Lower leg skin (tissue), 4 donors: ENCODE results near the gene EMSY. TPM values are rescaled to one million over a fixed set of nuclear protein-coding genes. Genes with fewer than 3 reads are reported as not detected.

ENCODE experiments used
- DNase-seq, 2 donors: peaks; one replicate each; pipeline ENCODE4 v3.0.0-alpha.2; 2019; ENCODE audit warnings: low spot score in 2 of 2
- H3K4me3 ChIP-seq: fragments of 200-600 bp; sonication (generic); 2 replicates; pipeline ENCODE4 v1.5.1; 2017; ENCODE audit warnings: mild to moderate bottlenecking, low read depth; ENCODE audit not compliant: poor library complexity, severe bottlenecking
- POLR2A ChIP-seq, 2 donors: fragments of 450-650 bp; IDR thresholded peaks; one replicate each; pipeline ENCODE4 v1.6.1; 2016 to 2017; ENCODE audit warnings: antibody characterized with exemption in 2 of 2, mild to moderate bottlenecking in 1 of 2, moderate library complexity in 1 of 2
- WGBS, 2 donors: methylation state at CpG; one replicate each; pipeline ENCODE4 v1.1.5; 2018; 5-methylcytosine and 5-hydroxymethylcytosine counted together
- intact Hi-C: fragments of 100-400 bp; cut with DNase I; formaldehyde crosslinking; loops from one replicate; pipeline ENCODE4 v1.15.0; 2023; ENCODE audit warnings: low total_unique reads
- total RNA-seq, 4 donors: library from RNA; depleted of rRNA; stranded (reverse); fragments of >200 nt; gene quantifications; one replicate each; pipeline ENCODE4 v1.1.0, GENCODE V29; 2016
- TF ChIP-seq, protein P1 (sequence below), 3 donors: fragments of 450-650 bp; IDR thresholded peaks; one replicate each; pipeline ENCODE4 v1.5.1; 2016; ENCODE audit warnings: antibody characterized with exemption in 3 of 3, mild to moderate bottlenecking in 3 of 3, moderate library complexity in 2 of 3

Gene EMSY
- total RNA-seq, 4 donors from 2014 or later = 12.8 to 45.0 (median 14.7) TPM

DNA sequence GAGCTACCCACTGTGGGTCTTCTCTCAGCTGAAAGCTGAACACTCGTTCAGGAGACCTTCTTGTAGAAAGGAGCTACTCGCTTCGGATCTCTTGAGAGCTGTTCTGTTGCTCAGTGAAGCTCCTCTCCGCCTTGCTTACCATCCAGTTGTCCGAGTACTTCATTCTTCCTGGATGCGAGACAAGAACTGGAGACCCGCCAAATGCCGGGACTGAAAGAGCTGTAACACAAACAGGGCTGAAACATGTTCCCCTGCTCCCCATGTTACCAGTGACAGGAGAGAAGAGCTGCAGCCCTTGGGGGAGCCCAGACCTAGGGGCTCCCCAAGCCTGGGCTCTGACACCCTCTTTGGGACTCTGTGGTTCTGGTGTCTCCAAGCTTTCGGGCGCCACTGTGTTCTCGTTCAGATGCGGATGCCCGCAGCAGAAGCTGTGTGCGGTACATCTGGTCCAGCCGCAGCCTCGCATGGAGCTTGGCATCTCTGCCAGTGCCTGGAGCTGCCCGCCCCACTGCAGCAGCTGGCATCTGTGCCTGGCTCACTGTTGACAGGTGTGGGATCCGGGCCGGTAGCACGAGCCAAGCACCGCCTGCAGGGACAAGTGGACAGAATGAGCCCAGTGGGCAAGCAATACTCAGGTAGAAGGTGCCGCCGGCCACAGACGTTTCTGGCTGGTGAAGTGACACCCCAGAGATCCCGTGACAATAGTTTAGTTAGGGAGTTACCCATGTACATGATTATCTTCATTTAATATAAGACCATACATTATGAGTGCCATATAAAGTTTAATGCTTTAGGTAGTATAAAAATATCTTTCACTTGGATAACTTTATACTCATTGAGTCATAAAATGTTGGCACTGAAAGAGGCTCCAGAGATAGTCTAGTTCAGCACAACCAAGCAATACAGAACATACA lies 49.1 kb downstream of the EMSY start:
- H3K4me3 ChIP-seq = no peak overlapping the region
- no peak for DNase-seq
- 92% methylated on average over 24 to 25 of the region's 25 CpGs for WGBS, 2 donors
- intact Hi-C loops = no loop called here
- TF ChIP-seq, protein P1, sequence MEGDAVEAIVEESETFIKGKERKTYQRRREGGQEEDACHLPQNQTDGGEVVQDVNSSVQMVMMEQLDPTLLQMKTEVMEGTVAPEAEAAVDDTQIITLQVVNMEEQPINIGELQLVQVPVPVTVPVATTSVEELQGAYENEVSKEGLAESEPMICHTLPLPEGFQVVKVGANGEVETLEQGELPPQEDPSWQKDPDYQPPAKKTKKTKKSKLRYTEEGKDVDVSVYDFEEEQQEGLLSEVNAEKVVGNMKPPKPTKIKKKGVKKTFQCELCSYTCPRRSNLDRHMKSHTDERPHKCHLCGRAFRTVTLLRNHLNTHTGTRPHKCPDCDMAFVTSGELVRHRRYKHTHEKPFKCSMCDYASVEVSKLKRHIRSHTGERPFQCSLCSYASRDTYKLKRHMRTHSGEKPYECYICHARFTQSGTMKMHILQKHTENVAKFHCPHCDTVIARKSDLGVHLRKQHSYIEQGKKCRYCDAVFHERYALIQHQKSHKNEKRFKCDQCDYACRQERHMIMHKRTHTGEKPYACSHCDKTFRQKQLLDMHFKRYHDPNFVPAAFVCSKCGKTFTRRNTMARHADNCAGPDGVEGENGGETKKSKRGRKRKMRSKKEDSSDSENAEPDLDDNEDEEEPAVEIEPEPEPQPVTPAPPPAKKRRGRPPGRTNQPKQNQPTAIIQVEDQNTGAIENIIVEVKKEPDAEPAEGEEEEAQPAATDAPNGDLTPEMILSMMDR (IDR thresholded peaks at IDR 0.05) = no peak
- no peak for TF ChIP-seq POLR2A (IDR thresholded peaks at IDR 0.05)

DNA sequence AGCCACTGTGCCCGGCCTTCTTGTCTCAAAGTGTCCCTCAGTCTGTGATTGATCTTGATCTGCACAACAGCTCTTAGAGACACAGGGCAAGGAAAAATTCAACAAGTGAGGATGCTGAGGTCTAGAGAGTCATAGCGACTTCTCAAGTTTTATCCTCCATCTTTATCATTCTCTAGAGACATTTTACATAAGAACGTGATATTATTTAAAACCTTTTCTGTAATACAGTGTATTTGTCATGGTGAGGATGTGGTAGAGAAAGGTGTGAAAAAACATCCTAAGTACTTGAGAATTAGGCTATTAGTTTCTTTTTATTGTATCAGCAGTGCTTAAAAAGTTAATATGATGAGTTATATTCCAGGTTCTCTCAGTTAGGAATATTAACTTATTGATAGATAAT lies 50.2 kb downstream of the EMSY start:
- intact Hi-C loops = no loop called here
- no peak for TF ChIP-seq POLR2A (IDR thresholded peaks at IDR 0.05)
- TF ChIP-seq, protein P1 (IDR thresholded peaks at IDR 0.05) = no peak
- 95 to 97% methylated on average over 3 of the region's 3 CpGs for WGBS, 2 donors
- DNase-seq = no peak
- no peak overlapping the region for H3K4me3 ChIP-seq

DNA sequence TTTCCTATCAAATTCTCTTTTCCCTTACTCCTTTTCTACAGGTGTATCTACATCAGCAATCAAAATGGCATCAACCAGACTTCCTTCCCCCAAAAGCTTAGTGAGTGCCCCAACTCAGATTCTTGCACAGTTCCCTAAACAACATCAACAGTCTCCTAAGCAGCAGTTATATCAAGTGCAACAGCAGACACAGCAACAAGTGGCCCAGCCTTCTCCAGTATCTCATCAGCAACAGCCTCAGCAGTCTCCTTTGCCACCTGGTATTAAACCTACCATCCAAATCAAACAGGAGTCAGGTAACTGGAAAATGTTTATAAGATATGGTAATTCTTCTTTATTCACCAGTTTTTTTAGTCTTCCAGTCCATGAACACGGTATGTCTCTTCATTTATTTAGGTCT lies 51.4 kb downstream of the EMSY start:
- 94 to 100% methylated on average over 1 of the region's 1 CpG for WGBS, 2 donors

GRCh38 chr11:76501526-76502202 lies 56.8 kb downstream of the EMSY start:
- TF ChIP-seq, protein P1 (IDR thresholded peaks at IDR 0.05) = no peak
- TF ChIP-seq POLR2A (IDR thresholded peaks at IDR 0.05) = no peak
- no peak overlapping the region for H3K4me3 ChIP-seq
- WGBS, 2 donors = 96 to 98% methylated on average over 5 of the region's 5 CpGs
- intact Hi-C loops = no loop called here
- no peak for DNase-seq

More for the DNA sequence above, 51.4 kb downstream of the EMSY start:
- TF ChIP-seq, protein P1 (IDR thresholded peaks at IDR 0.05) = no peak
- no peak for TF ChIP-seq POLR2A (IDR thresholded peaks at IDR 0.05)
- intact Hi-C loops = no loop called here
- no peak for DNase-seq
- H3K4me3 ChIP-seq = no peak overlapping the region

- TF ChIP-seq, protein P1 (IDR thresholded peaks at IDR 0.05) = no peak
- TF ChIP-seq POLR2A (IDR thresholded peaks at IDR 0.05) = no peak
- DNase-seq = no peak
- no peak overlapping the region for H3K4me3 ChIP-seq
- WGBS, 2 donors = 88 to 91% methylated on average over 2 of the region's 2 CpGs
- intact Hi-C loops = no loop called here
Observed at GRCh38 chr11:76506833-76507232, 62.0 kb downstream of the EMSY start.
